Measurements from ENCODE around the gene ETHE1. TPM values are rescaled to one million over a fixed set of nuclear protein-coding genes. Genes with fewer than 3 reads are reported as not detected.

The ETHE1 gene
- polyA plus RNA-seq, 1 donor from 2014 or later = 40.9 TPM

GRCh38 chr19:43572171-43572588 is 45.2 kb upstream of the ETHE1 start:
- peaks cover 18% of the 10 kb centered on the region for H3K79me2 ChIP-seq (replicated peaks; ENCODE audit: insufficient read depth, low read length)
- H3K4me3 ChIP-seq (ENCODE audit: low read length) = no peak overlapping the region
- no peaks in the 10 kb centered on the region for H3K9me3 ChIP-seq (ENCODE audit: low read length)
- H3K9me2 ChIP-seq (ENCODE audit: insufficient read depth, low read length) = no peaks in the 10 kb centered on the region
- no peak overlapping the region for H2AFZ ChIP-seq (ENCODE audit: low read depth, low read length)
- H3K9ac ChIP-seq (ENCODE audit: low read length) = no peak overlapping the region
- no peaks in the 10 kb centered on the region for H3F3A ChIP-seq (ENCODE audit: insufficient read depth, low read length, poor library complexity, severe bottlenecking)
- no peaks in the 10 kb centered on the region for H4K20me1 ChIP-seq (ENCODE audit: insufficient read depth)
- no peak overlapping the region for H3K4me2 ChIP-seq (ENCODE audit: low read length)
- H3K27ac ChIP-seq (ENCODE audit: low read length) = no peak overlapping the region
- TF ChIP-seq, protein P1, sequence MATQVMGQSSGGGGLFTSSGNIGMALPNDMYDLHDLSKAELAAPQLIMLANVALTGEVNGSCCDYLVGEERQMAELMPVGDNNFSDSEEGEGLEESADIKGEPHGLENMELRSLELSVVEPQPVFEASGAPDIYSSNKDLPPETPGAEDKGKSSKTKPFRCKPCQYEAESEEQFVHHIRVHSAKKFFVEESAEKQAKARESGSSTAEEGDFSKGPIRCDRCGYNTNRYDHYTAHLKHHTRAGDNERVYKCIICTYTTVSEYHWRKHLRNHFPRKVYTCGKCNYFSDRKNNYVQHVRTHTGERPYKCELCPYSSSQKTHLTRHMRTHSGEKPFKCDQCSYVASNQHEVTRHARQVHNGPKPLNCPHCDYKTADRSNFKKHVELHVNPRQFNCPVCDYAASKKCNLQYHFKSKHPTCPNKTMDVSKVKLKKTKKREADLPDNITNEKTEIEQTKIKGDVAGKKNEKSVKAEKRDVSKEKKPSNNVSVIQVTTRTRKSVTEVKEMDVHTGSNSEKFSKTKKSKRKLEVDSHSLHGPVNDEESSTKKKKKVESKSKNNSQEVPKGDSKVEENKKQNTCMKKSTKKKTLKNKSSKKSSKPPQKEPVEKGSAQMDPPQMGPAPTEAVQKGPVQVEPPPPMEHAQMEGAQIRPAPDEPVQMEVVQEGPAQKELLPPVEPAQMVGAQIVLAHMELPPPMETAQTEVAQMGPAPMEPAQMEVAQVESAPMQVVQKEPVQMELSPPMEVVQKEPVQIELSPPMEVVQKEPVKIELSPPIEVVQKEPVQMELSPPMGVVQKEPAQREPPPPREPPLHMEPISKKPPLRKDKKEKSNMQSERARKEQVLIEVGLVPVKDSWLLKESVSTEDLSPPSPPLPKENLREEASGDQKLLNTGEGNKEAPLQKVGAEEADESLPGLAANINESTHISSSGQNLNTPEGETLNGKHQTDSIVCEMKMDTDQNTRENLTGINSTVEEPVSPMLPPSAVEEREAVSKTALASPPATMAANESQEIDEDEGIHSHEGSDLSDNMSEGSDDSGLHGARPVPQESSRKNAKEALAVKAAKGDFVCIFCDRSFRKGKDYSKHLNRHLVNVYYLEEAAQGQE (IDR thresholded peaks at IDR 0.05; ENCODE audit: borderline replicate concordance) = no peak
- TF ChIP-seq MXI1 (conservative IDR thresholded peaks at IDR 0.05; ENCODE audit: poor library complexity, severe bottlenecking) (no peak), EP300 (conservative IDR thresholded peaks at IDR 0.05; ENCODE audit: poor library complexity, severe bottlenecking) (no peak), SMC3 (conservative IDR thresholded peaks at IDR 0.05; ENCODE audit: poor library complexity) (no peak), TAF1 (IDR thresholded peaks at IDR 0.05; ENCODE audit: low read depth) (no peak), CTCF (IDR thresholded peaks at IDR 0.05; ENCODE audit: poor library complexity, severe bottlenecking) (no peak), RAD21 (conservative IDR thresholded peaks at IDR 0.05) (no peak), EZH2 (IDR thresholded peaks at IDR 0.05; ENCODE audit: borderline replicate concordance, insufficient read depth, low read length, poor library complexity, severe bottlenecking) (no peak), POLR2AphosphoS5 (IDR thresholded peaks at IDR 0.05) (no peak)
- H3K27me3 ChIP-seq (ENCODE audit: insufficient read depth, low read depth, low read length) = no peaks in the 10 kb centered on the region
- H3K36me3 ChIP-seq (ENCODE audit: insufficient read depth, low read length) = no peaks in the 10 kb centered on the region

GRCh38 chr19:43570174-43570791 is 43.3 kb upstream of the ETHE1 start:
- Histone ChIP-seq H3K27ac (ENCODE audit: low read length) (no peak overlapping the region), H3K9me3 (ENCODE audit: low read length) (no peaks in the 10 kb centered on the region), H4K20me1 (ENCODE audit: insufficient read depth) (no peaks in the 10 kb centered on the region), H3K4me2 (ENCODE audit: low read length) (no peak overlapping the region), H3K4me3 (ENCODE audit: low read length) (no peak overlapping the region), H3K79me2 (replicated peaks; ENCODE audit: insufficient read depth, low read length) (peaks cover 18% of the 10 kb centered on the region), H3K9me2 (ENCODE audit: insufficient read depth, low read length) (no peaks in the 10 kb centered on the region), H3F3A (ENCODE audit: insufficient read depth, low read length, poor library complexity, severe bottlenecking) (no peaks in the 10 kb centered on the region), H3K36me3 (ENCODE audit: insufficient read depth, low read length) (no peaks in the 10 kb centered on the region), H3K9ac (ENCODE audit: low read length) (no peak overlapping the region), H3K27me3 (ENCODE audit: insufficient read depth, low read depth, low read length) (no peaks in the 10 kb centered on the region), H2AFZ (ENCODE audit: low read depth, low read length) (no peak overlapping the region)
- TF ChIP-seq EP300 (conservative IDR thresholded peaks at IDR 0.05; ENCODE audit: poor library complexity, severe bottlenecking) = no peak
- TF ChIP-seq POLR2AphosphoS5 (IDR thresholded peaks at IDR 0.05) = no peak
- TF ChIP-seq TAF1 (IDR thresholded peaks at IDR 0.05; ENCODE audit: low read depth) = no peak
- TF ChIP-seq CTCF (IDR thresholded peaks at IDR 0.05; ENCODE audit: poor library complexity, severe bottlenecking) = no peak
- no peak for TF ChIP-seq EZH2 (IDR thresholded peaks at IDR 0.05; ENCODE audit: borderline replicate concordance, insufficient read depth, low read length, poor library complexity, severe bottlenecking)
- TF ChIP-seq, protein P1 (IDR thresholded peaks at IDR 0.05; ENCODE audit: borderline replicate concordance) = no peak
- no peak for TF ChIP-seq SMC3 (conservative IDR thresholded peaks at IDR 0.05; ENCODE audit: poor library complexity)
- no peak for TF ChIP-seq RAD21 (conservative IDR thresholded peaks at IDR 0.05)
- TF ChIP-seq MXI1 (conservative IDR thresholded peaks at IDR 0.05; ENCODE audit: poor library complexity, severe bottlenecking) = no peak
